H1 (cell line): ENCODE results near the gene CACNB4. TPM values are rescaled to one million over a fixed set of nuclear protein-coding genes. Genes with fewer than 3 reads are reported as not detected.

Experiments
- CTCF ChIA-PET: fragments of 300-600 bp; sonication (Branson Sonifier 250); formaldehyde crosslinking; loops from one replicate; lab custom pipeline; 2021; ENCODE audit not compliant: partially characterized antibody; lab: Charles Lee
- POLR2A ChIA-PET: fragments of 300-600 bp; sonication (Branson Sonifier 250); formaldehyde crosslinking; loops from one replicate; lab custom pipeline; 2021; ENCODE audit warnings: inconsistent platforms; ENCODE audit not compliant: partially characterized antibody; lab: Charles Lee
- DNase-seq, 2 experiments: peaks; one replicate each; pipeline versions ENCODE4 v3.0.0 to v3.0.0-alpha.2; 2010 to 2022; ENCODE audit warnings: low spot score in 2 of 2, low read depth in 1 of 2, mixed read lengths in 1 of 2
- FAIRE-seq: peaks from 2 replicates; lab custom pipeline; 2011; peaks lifted over from hg19 to GRCh38; lab: Jason Lieb, UNC
- H2AFZ ChIP-seq: 2 replicates; pipeline ENCODE4 v1.8.1; 2012; ENCODE audit warnings: low read length, inconsistent platforms
- H2AK5ac ChIP-seq: 2 replicates; pipeline ENCODE4 v1.6.1; 2013; ENCODE audit warnings: low read depth, low read length
- H2BK120ac ChIP-seq: replicated peaks from 2 replicates; pipeline ENCODE3; 2013; ENCODE audit warnings: low read depth, low read length, inconsistent platforms
- H2BK12ac ChIP-seq: 2 replicates; pipeline ENCODE4 v1.6.1; 2013; ENCODE audit warnings: low read depth, low read length
- H2BK15ac ChIP-seq: 2 replicates; pipeline ENCODE4 v1.6.1; 2013; ENCODE audit warnings: low read length
- H2BK20ac ChIP-seq: 2 replicates; pipeline ENCODE4 v1.6.1; 2013; ENCODE audit warnings: low read length
- H2BK5ac ChIP-seq: 2 replicates; pipeline ENCODE4 v1.6.1; 2013; ENCODE audit warnings: low read depth, low read length
- H3K14ac ChIP-seq: 2 replicates; pipeline ENCODE4 v1.6.1; 2013; ENCODE audit warnings: inconsistent platforms; ENCODE audit not compliant: insufficient read length
- H3K18ac ChIP-seq: 2 replicates; pipeline ENCODE4 v1.6.1; 2013; ENCODE audit warnings: low read length; ENCODE audit errors: extremely low read depth
- H3K23ac ChIP-seq: 2 replicates; pipeline ENCODE4 v1.6.1; 2013; ENCODE audit warnings: inconsistent platforms; ENCODE audit not compliant: insufficient read length
- H3K23me2 ChIP-seq: 2 replicates; pipeline ENCODE4 v1.6.1; 2013; ENCODE audit warnings: low read depth, low read length
- H3K27ac ChIP-seq: 2 replicates; pipeline ENCODE4 v1.6.1; 2011; ENCODE audit warnings: low read depth, low read length, inconsistent platforms
- H3K27me3 ChIP-seq, 4 experiments: replicated peaks in 1 of 4; 1 replicate in 1 of 4; 2 replicates in 3 of 4; pipeline versions ENCODE4 v1.6.1 to v1.8.1; 2011 to 2013; ENCODE audit warnings: low read length in 3 of 4, mild to moderate bottlenecking in 3 of 4, inconsistent platforms in 2 of 4, mixed read lengths in 2 of 4, moderate library complexity in 1 of 4; ENCODE audit not compliant: control insufficient read depth in 3 of 4, insufficient read depth in 3 of 4; ENCODE audit errors: extremely low read depth in 1 of 4
- H3K36me3 ChIP-seq, 4 experiments: 2 replicates each; pipeline versions ENCODE4 v1.6.1 to v1.8.1; 2011 to 2013; ENCODE audit warnings: mild to moderate bottlenecking in 4 of 4, low read length in 3 of 4, moderate library complexity in 2 of 4, control low read depth in 1 of 4, inconsistent platforms in 1 of 4; ENCODE audit not compliant: insufficient read depth in 4 of 4, control insufficient read depth in 2 of 4
- H3K4ac ChIP-seq: replicated peaks from 2 replicates; pipeline ENCODE3; 2013; ENCODE audit warnings: low read length, low read depth, mixed read lengths, inconsistent platforms; ENCODE audit not compliant: insufficient read length
- H3K4me1 ChIP-seq, 4 experiments: replicated peaks in 1 of 4; 1 replicate in 1 of 4; 2 replicates in 3 of 4; pipeline versions ENCODE4 v1.6.1 to v1.8.1; 2011 to 2013; ENCODE audit warnings: low read length in 3 of 4, inconsistent platforms in 2 of 4, mixed read lengths in 1 of 4; ENCODE audit not compliant: insufficient read depth in 4 of 4, control insufficient read depth in 3 of 4
- H3K4me2 ChIP-seq, 2 experiments: 2 replicates each; pipeline versions ENCODE4 v1.6.1 to v1.8.1; 2011 to 2013; ENCODE audit warnings: low read depth in 2 of 2, low read length in 2 of 2, control low read depth in 1 of 2, inconsistent platforms in 1 of 2, mild to moderate bottlenecking in 1 of 2; ENCODE audit not compliant: insufficient read depth in 1 of 2
- H3K4me3 ChIP-seq, 4 experiments: fragments of 200-600, 300-600 bp in 1 of 4; sonication (generic), shearing (Covaris generic), sonication (Bioruptor Twin) in 1 of 4; 2 replicates each; pipeline versions ENCODE4 v1.5.1 to v1.8.1; 2011 to 2016; ENCODE audit warnings: low read length in 4 of 4, low read depth in 3 of 4, control low read depth in 2 of 4, inconsistent platforms in 2 of 4, mild to moderate bottlenecking in 2 of 4, mixed read lengths in 1 of 4, moderate library complexity in 1 of 4; ENCODE audit not compliant: insufficient read depth in 2 of 4; ENCODE audit errors: extremely low read depth in 1 of 4
- H3K56ac ChIP-seq: replicated peaks from 2 replicates; pipeline ENCODE3; 2013; ENCODE audit warnings: low read depth, mild to moderate bottlenecking, mixed read lengths, low read length, inconsistent platforms; ENCODE audit not compliant: insufficient read length
- H3K79me1 ChIP-seq: 2 replicates; pipeline ENCODE4 v1.6.1; 2013; ENCODE audit warnings: low read depth, low read length, control low read depth
- H3K79me2 ChIP-seq, 2 experiments: 2 replicates each; pipeline versions ENCODE4 v1.6.1 to v1.8.1; 2012 to 2013; ENCODE audit warnings: low read length in 2 of 2, mild to moderate bottlenecking in 2 of 2, inconsistent platforms in 1 of 2; ENCODE audit not compliant: insufficient read depth in 2 of 2, control insufficient read depth in 1 of 2
- H3K9ac ChIP-seq, 4 experiments: replicated peaks in 1 of 4; 1 replicate in 1 of 4; 2 replicates in 3 of 4; pipeline versions ENCODE4 v1.6.1 to v1.8.1; 2011 to 2013; ENCODE audit warnings: low read depth in 3 of 4, low read length in 3 of 4, control low read depth in 2 of 4, mild to moderate bottlenecking in 2 of 4, moderate library complexity in 2 of 4, inconsistent platforms in 1 of 4; ENCODE audit errors: extremely low read depth in 1 of 4
- H3K9me3 ChIP-seq, 2 experiments: 2 replicates each; pipeline versions ENCODE4 v1.6.1 to v1.8.1; 2012 to 2013; ENCODE audit warnings: mild to moderate bottlenecking in 2 of 2, moderate library complexity in 2 of 2, control low read depth in 1 of 2, inconsistent platforms in 1 of 2, low read depth in 1 of 2, low read length in 1 of 2, mixed read lengths in 1 of 2; ENCODE audit not compliant: insufficient read depth in 2 of 2
- H4K20me1 ChIP-seq, 2 experiments: replicated peaks in 1 of 2; 2 replicates each; pipeline versions ENCODE3 to v1.8.1; 2011 to 2013; ENCODE audit warnings: inconsistent platforms in 2 of 2, low read length in 2 of 2, mild to moderate bottlenecking in 1 of 2; ENCODE audit not compliant: insufficient read depth in 2 of 2, control insufficient read depth in 1 of 2
- H4K5ac ChIP-seq: 2 replicates; pipeline ENCODE4 v1.6.1; 2013; ENCODE audit warnings: low read length, low read depth, mixed read lengths, inconsistent platforms; ENCODE audit not compliant: insufficient read length
- H4K8ac ChIP-seq: 2 replicates; pipeline ENCODE4 v1.8.0; 2013; ENCODE audit warnings: mild to moderate bottlenecking, moderate library complexity, low read length, inconsistent platforms; ENCODE audit not compliant: insufficient read depth; ENCODE audit errors: extremely low read depth
- H4K91ac ChIP-seq: replicated peaks from 2 replicates; pipeline ENCODE3; 2013; ENCODE audit warnings: low read length, mixed read lengths, inconsistent platforms; ENCODE audit not compliant: insufficient read length
- BACH1 ChIP-seq: IDR thresholded peaks from 2 replicates; pipeline ENCODE4 v1.6.1; 2012; ENCODE audit warnings: low read length, improper control_type of control experiment
- GTF2F1 ChIP-seq: IDR thresholded peaks from 2 replicates; pipeline ENCODE4 v1.6.1; 2012; ENCODE audit warnings: low read depth, low read length, improper control_type of control experiment, borderline replicate concordance
- KDM5A ChIP-seq: fragments of 200-600 bp; IDR thresholded peaks from 2 replicates; pipeline ENCODE4 v1.7.1; 2012; ENCODE audit warnings: mild to moderate bottlenecking, low read length, inconsistent platforms, mixed read lengths
- MAX ChIP-seq: IDR thresholded peaks from 2 replicates; pipeline ENCODE4 v1.6.1; 2012; ENCODE audit warnings: inconsistent platforms
- RAD21 ChIP-seq, 2 experiments: IDR thresholded peaks in 1 of 2; conservative IDR thresholded peaks in 1 of 2; 2 replicates each; pipeline ENCODE4 v1.6.1; 2011; ENCODE audit warnings: low read depth in 2 of 2, low read length in 2 of 2, improper control_type of control experiment in 1 of 2, inconsistent platforms in 1 of 2, mild to moderate bottlenecking in 1 of 2, moderate library complexity in 1 of 2
- SAP30 ChIP-seq: fragments of 300-600 bp; sonication (generic); IDR thresholded peaks from 2 replicates; pipeline ENCODE4 v1.7.1; 2012; ENCODE audit warnings: low read length, moderate library complexity, mild to moderate bottlenecking, inconsistent platforms; ENCODE audit not compliant: insufficient read depth, insufficient replicate concordance
- SUZ12 ChIP-seq: fragments of 200-600 bp; sonication (generic); IDR thresholded peaks from 2 replicates; pipeline ENCODE4 v1.6.1; 2012; ENCODE audit warnings: mild to moderate bottlenecking, inconsistent platforms, low read length, moderate library complexity, mixed read lengths
- WGBS, 2 experiments: shearing (Covaris generic) in 1 of 2; methylation state at CpG; one replicate each; pipeline versions ENCODE4 v1.1.6 to v1.1.7; 2013 to 2015; ENCODE audit warnings: low lambda C conversion rate in 2 of 2, mixed read lengths in 2 of 2, inconsistent platforms in 1 of 2, low coverage in 1 of 2, missing lambda C conversion rate in 1 of 2; ENCODE audit not compliant: insufficient replicate concordance in 2 of 2, insufficient coverage in 1 of 2, insufficient read length in 1 of 2; ENCODE audit errors: extremely low coverage in 1 of 2, missing lambda C conversion rate in 1 of 2; 5-methylcytosine and 5-hydroxymethylcytosine counted together
- polyA plus RNA-seq, 7 experiments: library from polyadenylated mRNA; depleted of rRNA in 3 of 7; stranded (reverse) in 5 of 7; unstranded in 2 of 7; fragments of >200 nt in 5 of 7; fragments of 200-250 nt in 2 of 7; gene quantifications; 1 replicate in 5 of 7; 2 replicates in 1 of 7; 4 replicates in 1 of 7; pipeline versions ENCODE4 v1.2.1 to v1.2.3, GENCODE V29; 2011 to 2013; ENCODE audit warnings: missing spikeins in 2 of 7, mixed read lengths in 2 of 7
- total RNA-seq: library from RNA; stranded (reverse); fragmentation: NEBNext Ultra II Directional; extraction: Animal tissue kit (Norgen Biotek cat#: 25700); gene quantifications from 2 replicates; pipeline ENCODE4 v1.2.1, GENCODE V29; 2021

The CACNB4 gene
- total and polyA plus RNA-seq, 2 of the 8 experiments (the other 6 are each of a cell fraction or from before 2014, with no cell fraction given) = 2.0 to 4.0 TPM

- no peak overlapping the region for H3K23ac ChIP-seq
- no peak overlapping the region for H3K4me2 ChIP-seq
- H2AFZ ChIP-seq = no peak overlapping the region
- no peaks in the 10 kb centered on the region; a peak in 2 of 7 replicates for H3K4me1 ChIP-seq
- ChIA-PET CTCF (interaction anchor here (0.7 to 1.1 kb wide), 3 partner anchors 11 to 20 kb away, joined by 3 to 5 read pairs (median 4); no protein-coding TSS in a partner anchor), POLR2A (no interaction called here)
- no peak overlapping the region for H3K14ac ChIP-seq
- H3K27ac ChIP-seq = no peak overlapping the region
- H4K20me1 ChIP-seq = no peaks in the 10 kb centered on the region
- FAIRE-seq (no peak), DNase-seq (no peak)
- no peaks in the 10 kb centered on the region for H3K9me3 ChIP-seq
- no peak overlapping the region for H3K56ac ChIP-seq
- H3K23me2 ChIP-seq = no peaks in the 10 kb centered on the region
- TF ChIP-seq SAP30 (no peak), GTF2F1 (no peak), KDM5A (no peak), BACH1 (no peak), RAD21 (IDR thresholded peaks at IDR 0.05 in 1 of 2, conservative IDR thresholded peaks at IDR 0.05 in 1 of 2; ENCODE audit: low read depth in 2 of 2, low read length in 2 of 2) (no peak), MAX (no peak), SUZ12 (no peak)
- H2BK12ac ChIP-seq = no peak overlapping the region
- H2AK5ac ChIP-seq = no peak overlapping the region
- no peak overlapping the region for H3K4ac ChIP-seq
- H2BK120ac ChIP-seq = no peak overlapping the region
- H2BK20ac ChIP-seq = no peak overlapping the region
- no peaks in the 10 kb centered on the region for H3K27me3 ChIP-seq
- no peak overlapping the region for H3K18ac ChIP-seq
- H2BK15ac ChIP-seq = no peak overlapping the region
- H3K79me1 ChIP-seq = no peaks in the 10 kb centered on the region
- no peak overlapping the region for H4K8ac ChIP-seq
- H2BK5ac ChIP-seq = no peak overlapping the region
- 71% methylated on average over 1 of the region's 1 CpG; no CpG with 5 or more reads in 1 of the 2 experiments for WGBS, 2 experiments
- no peaks in the 10 kb centered on the region for H3K36me3 ChIP-seq
- no peak overlapping the region for H4K91ac ChIP-seq
- H3K79me2 ChIP-seq = no peaks in the 10 kb centered on the region
- H4K5ac ChIP-seq = no peak overlapping the region
- no peak overlapping the region for H3K9ac ChIP-seq
- H3K4me3 ChIP-seq = no peak overlapping the region
These were observed 31.0 kb downstream of the CACNB4 start for GRCh38 chr2:152067823-152068222.
